Measurements from ENCODE around the gene TMEM26.

DNA sequence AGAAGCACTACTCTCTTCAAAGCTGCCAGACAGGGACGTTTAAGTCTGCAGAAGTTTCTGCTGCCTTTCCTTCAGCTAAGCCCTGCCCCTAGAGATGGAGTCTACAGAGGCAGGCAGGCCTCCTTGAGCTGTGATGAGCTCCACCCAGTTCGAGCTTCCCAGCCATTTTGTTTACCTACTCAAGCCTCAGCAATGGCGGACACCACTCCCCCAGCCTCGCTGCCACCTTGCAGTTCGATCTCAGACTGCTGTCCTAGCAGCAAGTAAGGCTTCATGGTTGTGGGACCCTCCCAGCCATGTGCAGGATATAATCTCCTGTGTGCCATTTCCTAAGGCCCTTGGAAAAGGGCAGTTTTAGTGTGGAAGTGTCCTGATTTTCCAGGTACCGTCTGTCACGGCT lies 74.3 kb downstream of the TMEM26 start:
- TF ChIP-seq REST (IDR thresholded peaks at IDR 0.05; ENCODE audit: unreplicated experiment): no peak
- TF ChIP-seq, protein P1, sequence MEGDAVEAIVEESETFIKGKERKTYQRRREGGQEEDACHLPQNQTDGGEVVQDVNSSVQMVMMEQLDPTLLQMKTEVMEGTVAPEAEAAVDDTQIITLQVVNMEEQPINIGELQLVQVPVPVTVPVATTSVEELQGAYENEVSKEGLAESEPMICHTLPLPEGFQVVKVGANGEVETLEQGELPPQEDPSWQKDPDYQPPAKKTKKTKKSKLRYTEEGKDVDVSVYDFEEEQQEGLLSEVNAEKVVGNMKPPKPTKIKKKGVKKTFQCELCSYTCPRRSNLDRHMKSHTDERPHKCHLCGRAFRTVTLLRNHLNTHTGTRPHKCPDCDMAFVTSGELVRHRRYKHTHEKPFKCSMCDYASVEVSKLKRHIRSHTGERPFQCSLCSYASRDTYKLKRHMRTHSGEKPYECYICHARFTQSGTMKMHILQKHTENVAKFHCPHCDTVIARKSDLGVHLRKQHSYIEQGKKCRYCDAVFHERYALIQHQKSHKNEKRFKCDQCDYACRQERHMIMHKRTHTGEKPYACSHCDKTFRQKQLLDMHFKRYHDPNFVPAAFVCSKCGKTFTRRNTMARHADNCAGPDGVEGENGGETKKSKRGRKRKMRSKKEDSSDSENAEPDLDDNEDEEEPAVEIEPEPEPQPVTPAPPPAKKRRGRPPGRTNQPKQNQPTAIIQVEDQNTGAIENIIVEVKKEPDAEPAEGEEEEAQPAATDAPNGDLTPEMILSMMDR (conservative IDR thresholded peaks at IDR 0.05; ENCODE audit: low read depth in 2 of 2): no peak
- no peak for TF ChIP-seq JUNB (IDR thresholded peaks at IDR 0.05; ENCODE audit: unreplicated experiment)
- no peak for TF ChIP-seq CREB1 (CRISPR knock-in tag; IDR thresholded peaks at IDR 0.05; ENCODE audit: low read depth)
- no peak for TF ChIP-seq EZH2phosphoT487 (IDR thresholded peaks at IDR 0.05; ENCODE audit: unreplicated experiment)
- no peak for TF ChIP-seq POLR2AphosphoS5 (IDR thresholded peaks at IDR 0.05; ENCODE audit: low read depth)
- no peak for TF ChIP-seq EZH2 (IDR thresholded peaks at IDR 0.05; ENCODE audit: low read depth, unreplicated experiment)
- TF ChIP-seq, protein P2, sequence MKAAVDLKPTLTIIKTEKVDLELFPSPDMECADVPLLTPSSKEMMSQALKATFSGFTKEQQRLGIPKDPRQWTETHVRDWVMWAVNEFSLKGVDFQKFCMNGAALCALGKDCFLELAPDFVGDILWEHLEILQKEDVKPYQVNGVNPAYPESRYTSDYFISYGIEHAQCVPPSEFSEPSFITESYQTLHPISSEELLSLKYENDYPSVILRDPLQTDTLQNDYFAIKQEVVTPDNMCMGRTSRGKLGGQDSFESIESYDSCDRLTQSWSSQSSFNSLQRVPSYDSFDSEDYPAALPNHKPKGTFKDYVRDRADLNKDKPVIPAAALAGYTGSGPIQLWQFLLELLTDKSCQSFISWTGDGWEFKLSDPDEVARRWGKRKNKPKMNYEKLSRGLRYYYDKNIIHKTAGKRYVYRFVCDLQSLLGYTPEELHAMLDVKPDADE (IDR thresholded peaks at IDR 0.05): no peak
- TF ChIP-seq ZNF114 (CRISPR knock-in tag; IDR thresholded peaks at IDR 0.05): no peak
- no peak for TF ChIP-seq STAT1 (IDR thresholded peaks at IDR 0.05; ENCODE audit: unreplicated experiment)
- TF ChIP-seq ZNF331 (CRISPR knock-in tag; IDR thresholded peaks at IDR 0.05; ENCODE audit: low read depth): no peak
- TF ChIP-seq ZNF462 (CRISPR knock-in tag; IDR thresholded peaks at IDR 0.05): no peak
- TF ChIP-seq NANOG (IDR thresholded peaks at IDR 0.05; ENCODE audit: borderline replicate concordance): no peak

All from GM23338 (cell line).